Natural killer cell (primary cell): Measurements from ENCODE around the gene MYOM1. TPM values are rescaled to one million over a fixed set of nuclear protein-coding genes. Genes with fewer than 3 reads are reported as not detected.

ENCODE experiments used
- ATAC-seq, 3 donors: fragments of 150-1000 bp in 2 of 3; fragments of 200-7000 bp in 1 of 3; cut with Tn5 transposase; 1 replicate in 1 of 3; 2 replicates in 2 of 3; pipeline ENCODE4 v1.10.0; 2021; ENCODE audit warnings: mild to moderate bottlenecking in 2 of 3, moderate library complexity in 2 of 3
- DNase-seq, 2 donors: peaks; one replicate each; pipeline versions ENCODE4 v3.0.0 to v3.0.0-alpha.2; 2013 to 2021; ENCODE audit warnings: mixed read lengths in 1 of 2
- H3K27ac ChIP-seq: one replicate; pipeline ENCODE4 v1.5.1; 2013; ENCODE audit warnings: mild to moderate bottlenecking, low read length
- H3K27me3 ChIP-seq: one replicate; pipeline ENCODE4 v1.6.1; 2013; ENCODE audit warnings: low read length; ENCODE audit not compliant: control insufficient read depth, insufficient read depth
- H3K36me3 ChIP-seq: one replicate; pipeline ENCODE4 v1.6.1; 2013; ENCODE audit warnings: low read length; ENCODE audit not compliant: control insufficient read depth, insufficient read depth
- H3K4me1 ChIP-seq: one replicate; pipeline ENCODE4 v1.6.1; 2013; ENCODE audit warnings: low read length; ENCODE audit not compliant: control insufficient read depth, insufficient read depth
- H3K4me3 ChIP-seq: one replicate; pipeline ENCODE4 v1.5.1; 2013; ENCODE audit warnings: low read length
- H3K9me3 ChIP-seq: one replicate; pipeline ENCODE4 v1.6.1; 2013; ENCODE audit warnings: low read length; ENCODE audit not compliant: control insufficient read depth, insufficient read depth
- H3K27ac Mint-ChIP-seq, 2 donors: one replicate each; pipeline ENCODE4 v1.8.0; 2022; ENCODE audit warnings: mild to moderate bottlenecking in 2 of 2, mixed read lengths in 2 of 2, moderate library complexity in 1 of 2
- H3K27me3 Mint-ChIP-seq, 2 donors: one replicate each; pipeline ENCODE4 v1.8.0; 2022; ENCODE audit warnings: low read depth in 2 of 2, mixed read lengths in 2 of 2
- H3K36me3 Mint-ChIP-seq: one replicate; pipeline ENCODE4 v1.8.0; 2022; ENCODE audit warnings: mixed read lengths
- H3K4me1 Mint-ChIP-seq, 2 donors: one replicate each; pipeline ENCODE4 v1.8.0; 2022; ENCODE audit warnings: mixed read lengths in 2 of 2
- H3K4me3 Mint-ChIP-seq: one replicate; pipeline ENCODE4 v1.8.0; 2022; ENCODE audit warnings: mild to moderate bottlenecking, moderate library complexity, mixed read lengths
- H3K9me3 Mint-ChIP-seq, 2 donors: one replicate each; pipeline ENCODE4 v1.8.0; 2022; ENCODE audit warnings: mixed read lengths in 2 of 2
- WGBS: methylation state at CpG from one replicate; pipeline ENCODE4 v1.1.7; 2013; ENCODE audit warnings: missing lambda C conversion rate; ENCODE audit not compliant: insufficient coverage; 5-methylcytosine and 5-hydroxymethylcytosine counted together
- intact Hi-C: fragments of 100-400 bp; cut with micrococcal nuclease; formaldehyde crosslinking; loops from one replicate; pipeline ENCODE4 v1.14.2; 2022
- total RNA-seq, 4 donors: library from RNA; stranded (reverse); fragments of 120-200 nt in 1 of 4; gene quantifications; one replicate each; pipeline versions ENCODE4 v1.2.3 to v1.2.4, GENCODE V29; 2013 to 2022
- TF ChIP-seq, protein P1 (sequence below): fragments of 200-600 bp; IDR thresholded peaks from one replicate; pipeline ENCODE4 v1.8.0; 2022; ENCODE audit warnings: antibody characterized with exemption

MYOM1 gene
- total RNA-seq, 3 donors from 2014 or later (not counting 1 experiment from before 2014, with no cell fraction given) = 1.7 to 5.8 (median 3.0) TPM

DNA sequence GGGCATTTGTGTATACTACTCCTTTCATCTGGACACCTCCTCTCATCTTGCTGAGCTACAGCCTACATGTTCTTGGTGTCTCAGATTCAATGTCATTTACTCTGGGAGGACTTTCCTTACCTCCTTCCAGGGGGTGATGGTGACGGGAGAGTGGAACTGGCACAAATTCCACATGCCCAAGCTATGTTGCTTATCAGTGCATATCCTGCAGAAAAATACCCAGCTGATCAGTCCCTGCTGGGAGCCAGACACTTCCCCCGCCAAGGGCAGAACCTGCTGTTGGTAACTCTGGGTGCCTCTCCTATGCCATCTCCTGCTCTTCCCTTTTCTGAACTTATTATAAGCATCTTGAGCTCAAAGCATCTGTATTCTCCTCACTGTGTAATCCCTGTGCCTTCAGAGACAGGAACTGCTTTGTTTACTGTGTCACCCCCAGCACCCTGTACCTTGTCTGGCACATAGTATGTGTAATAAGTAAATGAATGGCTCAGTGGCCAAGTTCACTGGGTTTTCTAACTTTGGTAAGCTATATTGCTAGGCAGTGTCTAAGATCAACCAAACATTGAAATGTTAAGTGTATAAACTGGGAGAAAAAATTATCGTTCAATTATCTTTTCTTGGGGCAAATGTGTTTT lies 119.2 kb downstream of the MYOM1 start:
- intact Hi-C loops = no loop called here
- Mint-ChIP-seq H3K4me3 (no peak overlapping the region), H3K27ac (no peak overlapping the region), H3K36me3 (no peaks in the 10 kb centered on the region), H3K4me1 (peaks cover 7 to 13% of the 10 kb centered on the region in 2 donors), H3K27me3 (no peaks in the 10 kb centered on the region), H3K9me3 (no peaks in the 10 kb centered on the region)
- no peak overlapping the region for H3K27ac ChIP-seq
- no peak for DNase-seq
- H3K27me3 ChIP-seq = no peaks in the 10 kb centered on the region
- TF ChIP-seq, protein P1, sequence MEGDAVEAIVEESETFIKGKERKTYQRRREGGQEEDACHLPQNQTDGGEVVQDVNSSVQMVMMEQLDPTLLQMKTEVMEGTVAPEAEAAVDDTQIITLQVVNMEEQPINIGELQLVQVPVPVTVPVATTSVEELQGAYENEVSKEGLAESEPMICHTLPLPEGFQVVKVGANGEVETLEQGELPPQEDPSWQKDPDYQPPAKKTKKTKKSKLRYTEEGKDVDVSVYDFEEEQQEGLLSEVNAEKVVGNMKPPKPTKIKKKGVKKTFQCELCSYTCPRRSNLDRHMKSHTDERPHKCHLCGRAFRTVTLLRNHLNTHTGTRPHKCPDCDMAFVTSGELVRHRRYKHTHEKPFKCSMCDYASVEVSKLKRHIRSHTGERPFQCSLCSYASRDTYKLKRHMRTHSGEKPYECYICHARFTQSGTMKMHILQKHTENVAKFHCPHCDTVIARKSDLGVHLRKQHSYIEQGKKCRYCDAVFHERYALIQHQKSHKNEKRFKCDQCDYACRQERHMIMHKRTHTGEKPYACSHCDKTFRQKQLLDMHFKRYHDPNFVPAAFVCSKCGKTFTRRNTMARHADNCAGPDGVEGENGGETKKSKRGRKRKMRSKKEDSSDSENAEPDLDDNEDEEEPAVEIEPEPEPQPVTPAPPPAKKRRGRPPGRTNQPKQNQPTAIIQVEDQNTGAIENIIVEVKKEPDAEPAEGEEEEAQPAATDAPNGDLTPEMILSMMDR = no peak
- H3K4me1 ChIP-seq = peaks cover 5% of the 10 kb centered on the region
- 95% methylated on average over 2 of the region's 3 CpGs for WGBS
- H3K9me3 ChIP-seq = no peaks in the 10 kb centered on the region
- H3K4me3 ChIP-seq = no peak overlapping the region
- H3K36me3 ChIP-seq = no peaks in the 10 kb centered on the region
- ATAC-seq = no peak

DNA sequence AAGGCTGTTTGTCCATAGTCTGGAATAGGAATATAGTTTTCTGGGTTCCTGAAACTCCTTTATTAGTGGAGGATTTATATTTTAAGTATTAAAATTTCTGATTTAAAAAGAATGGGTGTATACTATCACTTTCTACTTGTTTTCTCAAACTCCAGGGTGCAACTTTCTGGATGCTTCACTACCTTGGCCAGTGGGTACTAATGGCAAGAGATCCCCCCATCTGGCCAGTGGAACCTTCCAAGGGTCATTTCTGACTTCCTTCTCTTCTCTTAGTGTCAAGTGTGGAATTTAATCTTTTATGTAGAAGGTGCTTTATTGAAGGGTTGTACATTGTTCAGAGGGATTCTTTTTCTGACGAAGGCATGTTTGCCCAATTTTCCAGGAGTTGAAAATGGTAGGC lies 120.4 kb downstream of the MYOM1 start:
- no peaks in the 10 kb centered on the region for H3K27me3 Mint-ChIP-seq
- Histone ChIP-seq H3K4me3 (no peak overlapping the region), H3K27me3 (no peaks in the 10 kb centered on the region), H3K36me3 (no peaks in the 10 kb centered on the region), H3K4me1 (peaks cover 5% of the 10 kb centered on the region), H3K9me3 (no peaks in the 10 kb centered on the region), H3K27ac (no peak overlapping the region)
- intact Hi-C loops = no loop called here
- H3K36me3 Mint-ChIP-seq = no peaks in the 10 kb centered on the region
- H3K4me3 Mint-ChIP-seq = no peak overlapping the region
- DNase-seq (no peak), ATAC-seq (no peak)
- TF ChIP-seq, protein P1 = no peak
- WGBS = 0% methylated on average over 1 of the region's 1 CpG
- no peaks in the 10 kb centered on the region for H3K9me3 Mint-ChIP-seq
- no peak overlapping the region for H3K27ac Mint-ChIP-seq
- H3K4me1 Mint-ChIP-seq = peaks cover 7 to 16% of the 10 kb centered on the region in 2 donors

DNA sequence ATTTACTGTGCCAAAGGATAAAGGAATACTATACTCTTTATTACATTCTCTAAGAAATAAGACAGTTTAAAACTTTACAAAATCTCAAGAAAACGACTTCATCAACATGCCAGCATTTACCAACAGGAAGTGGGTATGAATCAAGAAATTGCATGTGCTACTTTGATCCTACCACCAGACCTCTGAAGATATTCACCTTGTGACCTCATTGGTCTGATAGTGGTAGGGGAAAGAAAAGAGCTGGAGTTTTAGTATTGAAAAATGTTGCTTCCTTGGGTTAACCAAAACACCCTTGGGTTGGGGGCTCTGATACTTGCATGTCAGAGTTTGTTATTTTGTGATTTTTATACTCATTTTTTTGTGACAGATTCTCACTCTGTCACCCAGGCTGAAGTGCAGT lies 122.7 kb downstream of the MYOM1 start:
- DNase-seq (peak in 1 of 2 donors; percentile 74), ATAC-seq (peak; percentile 55 to 84 (median 63))
- Histone ChIP-seq H3K36me3 (no peaks in the 10 kb centered on the region), H3K27ac (no peak overlapping the region), H3K4me1 (peaks cover 5% of the 10 kb centered on the region), H3K27me3 (no peaks in the 10 kb centered on the region), H3K4me3 (no peak overlapping the region), H3K9me3 (no peaks in the 10 kb centered on the region)
- intact Hi-C loops = no loop called here
- TF ChIP-seq, protein P1 = no peak
- Mint-ChIP-seq H3K27ac (no peak overlapping the region), H3K27me3 (no peaks in the 10 kb centered on the region), H3K4me1 (peaks cover 7 to 18% of the 10 kb centered on the region in 2 donors), H3K4me3 (no peak overlapping the region), H3K9me3 (no peaks in the 10 kb centered on the region), H3K36me3 (no peaks in the 10 kb centered on the region)
- WGBS = no CpG with 5 or more reads among the region's 1 CpG

DNA sequence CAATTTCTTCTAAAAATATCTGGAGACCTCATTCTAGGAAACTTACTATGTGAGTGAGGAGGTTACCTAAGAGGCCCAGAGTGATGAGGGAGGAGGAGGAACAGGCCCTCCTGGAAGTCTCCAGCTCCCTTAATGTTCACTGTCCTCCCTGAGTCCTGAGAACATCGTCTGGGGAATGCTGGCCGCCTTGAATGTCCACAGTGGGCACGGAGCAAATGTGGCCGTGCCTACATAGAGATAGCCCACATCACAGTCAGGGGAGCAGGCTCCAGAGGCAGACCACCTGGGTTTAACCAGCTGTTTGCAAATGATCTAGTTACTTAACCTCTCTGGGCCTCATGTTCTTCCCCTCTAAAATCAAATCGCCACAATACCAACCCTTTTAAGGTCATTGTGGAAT lies 123.8 kb downstream of the MYOM1 start:
- no peaks in the 10 kb centered on the region for H3K27me3 Mint-ChIP-seq
- TF ChIP-seq, protein P1 = no peak
- ATAC-seq (no peak), DNase-seq (no peak)
- Histone ChIP-seq H3K9me3 (no peaks in the 10 kb centered on the region), H3K36me3 (no peaks in the 10 kb centered on the region), H3K27ac (no peak overlapping the region), H3K4me1 (peaks cover 5% of the 10 kb centered on the region), H3K27me3 (no peaks in the 10 kb centered on the region), H3K4me3 (no peak overlapping the region)
- no peaks in the 10 kb centered on the region for H3K9me3 Mint-ChIP-seq
- H3K27ac Mint-ChIP-seq = peak overlapping the region in 1 of 2 donors; percentile 31
- H3K4me3 Mint-ChIP-seq = no peak overlapping the region
- 100% methylated on average over 4 of the region's 5 CpGs for WGBS
- H3K4me1 Mint-ChIP-seq = peaks cover 7 to 18% of the 10 kb centered on the region in 2 donors
- intact Hi-C loops = no loop called here
- H3K36me3 Mint-ChIP-seq = no peaks in the 10 kb centered on the region
